Keratinocyte (primary cell): ENCODE data around the gene RPS16.

ENCODE experiments used
- CTCF ChIP-seq, 3 experiments: IDR thresholded peaks in 1 of 3; conservative IDR thresholded peaks in 1 of 3; optimal IDR thresholded peaks in 1 of 3; 2 replicates in 2 of 3; 3 replicates in 1 of 3; pipeline versions ENCODE3 to v1.5.1; 2011; ENCODE audit warnings: low read length in 3 of 3, mild to moderate bottlenecking in 3 of 3, moderate library complexity in 2 of 3, control low read depth in 1 of 3, inconsistent platforms in 1 of 3; ENCODE audit not compliant: insufficient read depth in 2 of 3; ENCODE audit errors: extremely low read depth in 1 of 3
- EZH2 ChIP-seq: IDR thresholded peaks from one replicate; pipeline ENCODE4 v1.6.1; 2012; ENCODE audit warnings: inconsistent platforms, mild to moderate bottlenecking, low read length, moderate library complexity

GRCh38 chr19:39469036-39469435 lies 33.3 kb upstream of the RPS16 start:
- TF ChIP-seq CTCF (optimal IDR thresholded peaks at IDR 0.05 in 1 of 3, IDR thresholded peaks at IDR 0.05 in 1 of 3, conservative IDR thresholded peaks at IDR 0.05 in 1 of 3; ENCODE audit: extremely low read depth in 1 of 3, insufficient read depth in 2 of 3, low read length in 3 of 3), result no peak
- no peak for TF ChIP-seq EZH2
